SK-N-SH treated with all-trans-retinoic acid at 6 μM for 48 hours (cell line): ENCODE results near the gene A2M.

Experiments used
- ATAC-seq: fragments of 200-7000 bp; cut with Tn5 transposase; 3 replicates; pipeline ENCODE4 v1.9.1; 2020; ENCODE audit warnings: mild to moderate bottlenecking, moderate library complexity
- ARNTL ChIP-seq: fragments of 450-650 bp; formaldehyde crosslinking; IDR thresholded peaks from 2 replicates; pipeline ENCODE4 v1.5.0; 2020; ENCODE audit warnings: low read depth, mild to moderate bottlenecking, moderate library complexity, borderline replicate concordance
- BACH2 ChIP-seq: fragments of 250-450 bp; sonication (Bioruptor Pico); IDR thresholded peaks from 2 replicates; pipeline ENCODE4 v1.9.0; 2021; ENCODE audit warnings: mild to moderate bottlenecking, borderline replicate concordance
- CREB5 ChIP-seq: fragments of 250-450 bp; sonication (Bioruptor Pico); IDR thresholded peaks from 2 replicates; pipeline ENCODE4 v1.5.1; 2020; ENCODE audit warnings: low read depth, mild to moderate bottlenecking, moderate library complexity
- CSDC2 ChIP-seq: fragments of 250-450 bp; sonication (Bioruptor Pico); IDR thresholded peaks from 2 replicates; pipeline ENCODE4 v1.5.0; 2020; ENCODE audit warnings: mild to moderate bottlenecking, moderate library complexity
- ESRRG ChIP-seq: fragments of 250-450 bp; sonication (Bioruptor Pico); IDR thresholded peaks from 2 replicates; pipeline ENCODE4 v1.6.1; 2021; ENCODE audit warnings: mild to moderate bottlenecking
- ISL1 ChIP-seq: fragments of 250-450 bp; sonication (Bioruptor Pico); IDR thresholded peaks from 2 replicates; pipeline ENCODE4 v2.1.2; 2022; ENCODE audit warnings: mild to moderate bottlenecking, moderate library complexity
- PATZ1 ChIP-seq: fragments of 250-450 bp; sonication (Bioruptor Pico); IDR thresholded peaks from 2 replicates; pipeline ENCODE4 v1.8.0; 2020; ENCODE audit warnings: mild to moderate bottlenecking, moderate library complexity, borderline replicate concordance
- POU6F1 ChIP-seq: fragments of 250-450 bp; sonication (Bioruptor Pico); IDR thresholded peaks from 2 replicates; pipeline ENCODE4 v1.8.0; 2021; ENCODE audit warnings: low read depth, mild to moderate bottlenecking, moderate library complexity, borderline replicate concordance
- PPARA ChIP-seq: fragments of 250-450 bp; sonication (Bioruptor Pico); IDR thresholded peaks from 2 replicates; pipeline ENCODE4 v1.5.0; 2020; ENCODE audit warnings: mild to moderate bottlenecking, borderline replicate concordance
- RARB ChIP-seq: fragments of 250-450 bp; sonication (Bioruptor Pico); IDR thresholded peaks from 2 replicates; pipeline ENCODE4 v1.8.0; 2021; ENCODE audit warnings: mild to moderate bottlenecking, moderate library complexity
- SNAI2 ChIP-seq: fragments of 250-450 bp; sonication (Bioruptor Pico); IDR thresholded peaks from 2 replicates; pipeline ENCODE4 v1.5.0; 2020; ENCODE audit warnings: mild to moderate bottlenecking, moderate library complexity
- TCF4 ChIP-seq: fragments of 250-450 bp; sonication (Bioruptor Pico); IDR thresholded peaks from 2 replicates; pipeline ENCODE4 v1.8.0; 2021; ENCODE audit warnings: mild to moderate bottlenecking, moderate library complexity, borderline replicate concordance
- TOX ChIP-seq: fragments of 250-450 bp; sonication (Bioruptor Pico); IDR thresholded peaks from 2 replicates; pipeline ENCODE4 v1.8.0; 2021; ENCODE audit warnings: mild to moderate bottlenecking, moderate library complexity, borderline replicate concordance
- TSHZ2 ChIP-seq: fragments of 250-450 bp; sonication (Bioruptor Pico); IDR thresholded peaks from 2 replicates; pipeline ENCODE4 v1.5.0; 2020; ENCODE audit warnings: mild to moderate bottlenecking, moderate library complexity
- ZC3H10 ChIP-seq: fragments of 250-450 bp; sonication (Bioruptor Pico); IDR thresholded peaks from 2 replicates; pipeline ENCODE4 v1.5.1; 2021; ENCODE audit warnings: mild to moderate bottlenecking, moderate library complexity
- ZFP3 ChIP-seq: fragments of 250-450 bp; sonication (Bioruptor Pico); IDR thresholded peaks from 2 replicates; pipeline ENCODE4 v1.5.0; 2020; ENCODE audit warnings: mild to moderate bottlenecking, moderate library complexity
- ZFP30 ChIP-seq: fragments of 450-650 bp; formaldehyde crosslinking; IDR thresholded peaks from 2 replicates; pipeline ENCODE4 v1.5.0; 2022; ENCODE audit warnings: mild to moderate bottlenecking, moderate library complexity
- ZNF565 ChIP-seq: fragments of 450-650 bp; formaldehyde crosslinking; conservative IDR thresholded peaks from 2 replicates; pipeline ENCODE4 v1.5.0; 2020; ENCODE audit warnings: low read depth, mild to moderate bottlenecking, moderate library complexity
- ZNF70 ChIP-seq: fragments of 450-650 bp; formaldehyde crosslinking; IDR thresholded peaks from 2 replicates; pipeline ENCODE4 v1.5.0; 2020; ENCODE audit warnings: mild to moderate bottlenecking, moderate library complexity
- ZNF8 ChIP-seq: fragments of 450-650 bp; formaldehyde crosslinking; IDR thresholded peaks from 2 replicates; pipeline ENCODE4 v1.5.0; 2020; ENCODE audit warnings: mild to moderate bottlenecking, moderate library complexity

A2M gene

GRCh38 chr12:9066755-9067423 lies 48.8 kb downstream of the A2M start:
- TF ChIP-seq ESRRG (CRISPR knock-in tag) (no peak), ZFP30 (no peak)
- ATAC-seq: no peak

- no peak for TF ChIP-seq PPARA
- no peak for TF ChIP-seq ZFP30
- TF ChIP-seq ARNTL: no peak
- no peak for ATAC-seq
Observed at GRCh38 chr12:9066183-9066623, 49.5 kb downstream of the A2M start.

GRCh38 chr12:9065607-9065856 lies 50.2 kb downstream of the A2M start:
- no peak for ATAC-seq
- TF ChIP-seq RARB (CRISPR knock-in tag) (no peak), CSDC2 (CRISPR knock-in tag) (no peak), ZFP30 (no peak), ISL1 (no peak), ZNF565 (CRISPR knock-in tag) (no peak), BACH2 (CRISPR knock-in tag) (no peak), CREB5 (CRISPR knock-in tag) (no peak), PATZ1 (CRISPR knock-in tag) (no peak), ARNTL (no peak), ZFP3 (no peak), TSHZ2 (no peak), PPARA (no peak), TOX (CRISPR knock-in tag) (no peak), SNAI2 (no peak), ZNF70 (no peak), TCF4 (CRISPR knock-in tag) (no peak), POU6F1 (CRISPR knock-in tag) (no peak), ZNF8 (CRISPR knock-in tag) (no peak)

- ATAC-seq: peak; percentile 65
- TF ChIP-seq ZFP3: no peak
- no peak for TF ChIP-seq CSDC2 (CRISPR knock-in tag)
- TF ChIP-seq ZFP30: no peak
- TF ChIP-seq, all 23 proteins: peak for 0
Observed at GRCh38 chr12:9064815-9065606, 50.7 kb downstream of the A2M start.

GRCh38 chr12:9064201-9064814 lies 51.4 kb downstream of the A2M start:
- TF ChIP-seq TCF4 (CRISPR knock-in tag): 0 out of 2 replicates have a peak, but pooled peaks have one; percentile 25
- no peak for TF ChIP-seq ZC3H10 (CRISPR knock-in tag)
- TF ChIP-seq, all 23 proteins: peak for 1
- peak; percentile 92 for ATAC-seq
